Neural crest cell (in vitro differentiated cells): Measurements from ENCODE around the gene FHDC1. TPM values are rescaled to one million over a fixed set of nuclear protein-coding genes. Genes with fewer than 3 reads are reported as not detected.

Experiments
- DNase-seq: peaks from one replicate; pipeline ENCODE4 v3.0.0; 2021; ENCODE audit warnings: low read depth, mixed read lengths, low spot score
- H3K27ac Mint-ChIP-seq: one replicate; pipeline ENCODE4 v1.8.0; 2021; ENCODE audit warnings: mild to moderate bottlenecking, mixed read lengths; ENCODE audit not compliant: unreplicated experiment
- H3K27me3 Mint-ChIP-seq: 2 replicates; pipeline ENCODE4 v1.8.0; 2021; ENCODE audit warnings: low read depth, mild to moderate bottlenecking, mixed read lengths
- H3K36me3 Mint-ChIP-seq: 2 replicates; pipeline ENCODE4 v1.8.0; 2021; ENCODE audit warnings: low read depth, mild to moderate bottlenecking, mixed read lengths
- H3K4me1 Mint-ChIP-seq: 2 replicates; pipeline ENCODE4 v1.8.0; 2021; ENCODE audit warnings: mixed read lengths
- H3K4me3 Mint-ChIP-seq: one replicate; pipeline ENCODE4 v1.8.0; 2021; ENCODE audit warnings: mild to moderate bottlenecking, mixed read lengths
- H3K9me3 Mint-ChIP-seq: 2 replicates; pipeline ENCODE4 v1.8.0; 2021; ENCODE audit warnings: mixed read lengths
- CTCF ChIP-seq: fragments of 200-600 bp; sonication (generic); conservative IDR thresholded peaks from 2 replicates; pipeline ENCODE4 v1.5.0; 2021; ENCODE audit warnings: antibody characterized with exemption, mild to moderate bottlenecking
- total RNA-seq: library from RNA; stranded (reverse); gene quantifications from 2 replicates; pipeline ENCODE4 v1.2.1, GENCODE V29; 2021

FHDC1 gene
- total RNA-seq, 1 donor from 2014 or later, result 52.0 TPM

GRCh38 chr4:153005899-153006381 lies 69.8 kb downstream of the FHDC1 start:
- DNase-seq, result no peak
- peaks cover 35% of the 10 kb centered on the region for H3K4me1 Mint-ChIP-seq
- H3K27ac Mint-ChIP-seq, result no peak overlapping the region
- H3K36me3 Mint-ChIP-seq, result no peaks in the 10 kb centered on the region
- no peak overlapping the region for H3K4me3 Mint-ChIP-seq
- no peak for TF ChIP-seq CTCF
- H3K27me3 Mint-ChIP-seq, result no peaks in the 10 kb centered on the region
- H3K9me3 Mint-ChIP-seq, result no peaks in the 10 kb centered on the region

- H3K27me3 Mint-ChIP-seq, result no peaks in the 10 kb centered on the region
- H3K36me3 Mint-ChIP-seq, result no peaks in the 10 kb centered on the region
- peaks cover 24% of the 10 kb centered on the region for H3K4me1 Mint-ChIP-seq
- no peak for TF ChIP-seq CTCF
- no peak for DNase-seq
- no peak overlapping the region for H3K4me3 Mint-ChIP-seq
- H3K27ac Mint-ChIP-seq, result no peak overlapping the region
- H3K9me3 Mint-ChIP-seq, result no peaks in the 10 kb centered on the region
Observed at GRCh38 chr4:153008578-153009199, 72.6 kb downstream of the FHDC1 start.

GRCh38 chr4:153010146-153010545 lies 74.0 kb downstream of the FHDC1 start:
- Mint-ChIP-seq H3K27me3 (no peaks in the 10 kb centered on the region), H3K4me3 (no peak overlapping the region), H3K9me3 (no peaks in the 10 kb centered on the region), H3K36me3 (no peaks in the 10 kb centered on the region), H3K4me1 (peaks cover 9% of the 10 kb centered on the region), H3K27ac (peak overlapping the region; percentile 77)
- TF ChIP-seq CTCF, result no peak
- no peak for DNase-seq

GRCh38 chr4:153013202-153013977 lies 77.3 kb downstream of the FHDC1 start:
- Mint-ChIP-seq H3K27me3 (no peaks in the 10 kb centered on the region), H3K9me3 (no peaks in the 10 kb centered on the region), H3K27ac (no peak overlapping the region), H3K4me1 (no peaks in the 10 kb centered on the region), H3K4me3 (no peak overlapping the region), H3K36me3 (no peaks in the 10 kb centered on the region)
- TF ChIP-seq CTCF, result no peak
- no peak for DNase-seq

GRCh38 chr4:153014460-153014859 lies 78.3 kb downstream of the FHDC1 start:
- no peaks in the 10 kb centered on the region for H3K27me3 Mint-ChIP-seq
- H3K4me3 Mint-ChIP-seq, result no peak overlapping the region
- no peak for DNase-seq
- no peak overlapping the region for H3K27ac Mint-ChIP-seq
- H3K9me3 Mint-ChIP-seq, result no peaks in the 10 kb centered on the region
- no peaks in the 10 kb centered on the region for H3K4me1 Mint-ChIP-seq
- no peak for TF ChIP-seq CTCF
- H3K36me3 Mint-ChIP-seq, result no peaks in the 10 kb centered on the region
